Stimulated activated CD4-positive, alpha-beta T cell treated with anti-CD3 and anti-CD28 coated beads, Interleukin-1b, Interleukin-23, amount 100 ng/mL, for 48 hours (primary cell): ENCODE results near the gene C2CD2L.
"Not testable (repeated sequence)": the region's sequence is repeated elsewhere in the genome, so short reads cannot be mapped to it uniquely, and the experiment has no call there.

Experiments
- DNase-seq: peaks from one replicate; pipeline ENCODE4 v3.0.0-alpha.2; 2020

The C2CD2L gene

DNA sequence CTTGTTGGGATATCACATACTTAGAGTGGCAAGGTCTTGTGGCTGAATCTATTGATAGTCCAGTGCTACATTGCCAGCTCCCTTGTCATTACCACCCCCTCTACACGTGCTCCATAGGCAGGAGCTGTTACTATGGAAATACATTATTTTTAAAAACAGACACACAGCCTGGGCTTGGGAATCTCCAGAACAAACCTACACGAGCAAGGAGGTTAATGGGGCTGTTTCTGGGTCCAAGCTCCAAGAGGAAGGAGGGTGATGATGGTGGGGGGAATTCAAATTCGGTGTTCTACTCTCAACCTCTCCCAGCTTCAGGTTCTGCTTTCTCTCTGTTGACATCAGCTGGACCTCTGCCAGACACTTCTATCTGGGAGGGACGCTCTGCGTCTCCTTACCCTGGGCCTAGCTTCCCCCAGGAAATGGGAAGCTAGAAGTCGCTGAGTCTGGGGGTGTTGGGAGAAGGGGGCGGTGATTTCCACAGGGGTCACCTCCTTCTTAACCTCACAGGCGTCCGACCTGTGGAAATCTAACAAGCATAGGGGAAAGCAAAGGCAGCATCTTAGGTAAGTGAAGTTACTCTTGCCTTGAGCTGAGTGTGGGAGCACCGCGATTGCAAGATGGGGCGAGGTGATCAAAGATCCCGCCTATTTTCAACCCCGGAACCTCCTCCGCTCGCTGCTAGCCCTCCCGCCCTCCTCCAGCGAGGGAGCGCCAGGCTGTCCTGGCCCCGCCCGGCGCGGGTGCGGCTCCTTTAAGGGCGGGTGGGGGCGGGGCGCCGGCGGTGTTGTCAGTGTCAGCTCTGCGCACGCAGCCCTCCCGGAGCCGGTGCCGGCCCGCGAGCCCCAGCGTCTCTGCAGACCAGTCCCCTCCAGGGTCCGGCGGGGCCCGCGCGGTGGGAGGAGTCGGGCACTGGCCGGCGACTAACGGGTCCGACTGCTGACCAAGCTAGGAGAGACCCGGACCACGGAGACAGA lies at the start of gene C2CD2L:
Gene C2CD2L, plus strand, starts transcription at position 781 of the 974 bp plus-strand sequence. CDS start 398 bp downstream, outside the sequence.
- peak; percentile 92 for DNase-seq

DNA sequence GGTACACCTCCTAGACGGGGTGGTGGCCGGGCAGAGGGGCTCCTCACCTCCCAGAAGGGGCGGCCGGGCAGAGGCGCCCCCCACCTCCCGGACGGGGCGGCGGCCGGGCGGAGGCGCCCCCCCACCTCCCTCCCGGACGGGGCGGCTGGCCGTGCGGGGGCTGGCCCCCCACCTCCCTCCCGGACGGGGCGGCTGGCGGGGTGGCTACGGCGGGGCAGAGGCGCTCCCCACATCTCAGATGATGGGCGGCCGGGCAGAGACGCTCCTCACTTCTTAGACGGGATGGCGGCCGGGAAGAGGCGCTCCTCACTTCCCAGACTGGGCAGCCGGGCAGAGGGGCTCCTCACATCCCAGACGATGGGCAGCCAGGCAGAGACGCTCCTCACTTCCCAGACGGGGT lies 48.0 kb upstream of the C2CD2L start:
- DNase-seq: not testable (repeated sequence)

DNA sequence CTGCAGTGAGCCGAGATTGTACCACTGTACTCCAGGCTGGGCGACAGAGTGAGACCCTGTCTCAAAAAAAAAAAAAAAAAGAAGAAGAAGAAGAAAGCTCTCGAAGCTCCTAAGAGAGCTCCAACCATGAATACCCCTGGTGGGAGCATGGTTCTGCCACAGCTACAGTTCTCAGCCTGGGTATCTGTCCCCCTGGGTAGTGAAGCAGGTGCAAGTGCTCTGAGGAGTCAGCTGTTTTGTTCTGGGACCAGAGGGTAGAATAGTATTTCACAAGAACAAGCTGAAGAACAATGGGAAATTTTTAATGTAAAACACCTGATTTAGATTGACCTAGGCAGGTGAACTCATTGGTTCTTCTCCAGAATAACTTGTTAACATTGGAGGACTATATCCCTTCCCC lies 45.9 kb upstream of the C2CD2L start:
- DNase-seq: no peak

DNA sequence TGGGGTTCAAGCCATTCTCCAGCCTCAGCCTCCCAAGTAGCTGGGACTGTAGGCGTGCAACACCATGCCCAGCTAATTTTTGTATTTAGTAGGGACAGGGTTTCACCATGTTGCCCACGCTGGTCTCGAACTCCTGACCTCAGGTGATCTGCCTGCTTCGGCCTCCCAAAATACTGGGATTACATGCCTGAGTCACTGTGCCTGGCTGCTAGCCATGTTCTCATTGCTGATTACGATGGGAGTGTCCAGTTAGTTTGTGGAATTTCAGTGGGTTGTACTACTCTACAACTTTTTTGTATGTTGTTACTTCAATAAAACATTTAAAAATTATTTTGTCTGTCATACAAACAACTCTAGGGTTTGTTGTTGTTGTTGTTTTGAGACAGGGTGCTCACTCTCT lies 44.4 kb upstream of the C2CD2L start:
- no peak for DNase-seq

DNA sequence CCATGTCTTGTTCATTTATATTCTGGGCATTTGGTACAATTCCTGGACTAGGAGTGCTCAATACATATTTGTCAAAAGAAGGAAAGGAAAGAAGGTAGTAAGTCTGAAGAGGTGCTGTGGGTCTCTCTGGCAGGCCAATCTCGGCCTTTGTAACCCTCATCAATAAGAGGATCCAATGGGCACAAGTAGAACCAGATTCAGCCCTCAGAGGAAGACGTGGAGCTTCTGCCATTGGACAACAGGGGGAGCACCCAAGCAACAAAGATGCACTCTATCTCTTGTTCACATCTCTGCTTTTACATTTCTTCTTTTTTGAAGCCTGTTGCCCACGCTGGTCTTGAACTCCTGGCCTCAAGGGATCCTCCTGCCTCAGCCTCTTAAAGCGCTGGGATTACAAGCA lies 41.8 kb upstream of the C2CD2L start:
- DNase-seq: peak; percentile 35

GRCh38 chr11:119067371-119068222 lies 39.5 kb upstream of the C2CD2L start, which contains the start of gene VPS11:
Gene VPS11, plus strand, starts transcription at chr11:119067818. Its CDS starts 6 bp downstream, at chr11:119067824.
- peak; percentile 98 for DNase-seq

GRCh38 chr11:119077839-119078238 lies 29.3 kb upstream of the C2CD2L start:
- DNase-seq: no peak

- DNase-seq: no peak
Measured at GRCh38 chr11:119078675-119079420, 28.3 kb upstream of the C2CD2L start.

- no peak for DNase-seq
Measured at GRCh38 chr11:119081682-119082260, 25.4 kb upstream of the C2CD2L start.

- peak; percentile 93 for DNase-seq
Measured at GRCh38 chr11:119084663-119085436, 22.3 kb upstream of the C2CD2L start, which contains the start of gene HMBS. Gene HMBS, plus strand, starts transcription at chr11:119084881. Its CDS starts 153 bp downstream, at chr11:119085034.

GRCh38 chr11:119085437-119085847 lies 21.7 kb upstream of the C2CD2L start:
- DNase-seq: peak; percentile 49

DNA sequence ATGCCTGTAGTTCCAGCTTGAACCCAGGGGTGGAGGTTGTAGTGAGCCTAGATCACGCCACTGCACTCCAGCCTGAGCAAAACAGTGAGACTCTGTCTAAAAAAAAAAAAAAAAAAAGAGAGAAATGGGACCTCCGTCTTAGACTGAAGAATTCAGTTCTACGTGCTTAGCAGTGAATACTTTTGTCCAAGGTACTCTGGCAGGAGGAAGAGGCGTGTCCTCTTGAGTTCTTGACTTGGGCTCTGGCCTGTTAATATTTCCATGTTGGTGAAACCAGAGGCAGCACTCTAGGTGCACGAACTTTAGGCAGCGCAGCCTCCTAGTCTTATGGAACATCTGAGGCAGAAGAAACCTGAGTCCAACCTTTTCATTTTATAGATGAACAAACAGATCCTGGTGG lies 20.0 kb upstream of the C2CD2L start:
- DNase-seq: no peak

- no peak for DNase-seq
Measured at GRCh38 chr11:119087747-119088241, 19.4 kb upstream of the C2CD2L start.

DNA sequence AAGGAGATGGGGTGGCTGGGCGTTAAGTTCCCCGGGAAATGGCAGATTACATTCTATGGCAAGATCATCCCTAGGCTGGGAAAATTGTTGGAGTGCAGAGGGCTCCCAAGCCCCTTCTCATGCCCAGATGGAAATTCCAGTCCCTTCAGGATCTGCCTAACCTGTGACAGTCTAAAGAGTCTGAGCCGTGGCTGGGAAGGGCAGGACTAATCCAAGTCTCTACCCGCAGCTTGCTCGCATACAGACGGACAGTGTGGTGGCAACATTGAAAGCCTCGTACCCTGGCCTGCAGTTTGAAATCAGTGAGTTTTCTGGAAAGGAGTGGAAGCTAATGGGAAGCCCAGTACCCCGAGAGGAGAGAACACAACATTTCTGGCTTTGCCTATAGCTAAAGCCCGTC lies 18.7 kb upstream of the C2CD2L start:
- DNase-seq: no peak

- DNase-seq: no peak
Measured at GRCh38 chr11:119089319-119089718, 17.8 kb upstream of the C2CD2L start.

DNA sequence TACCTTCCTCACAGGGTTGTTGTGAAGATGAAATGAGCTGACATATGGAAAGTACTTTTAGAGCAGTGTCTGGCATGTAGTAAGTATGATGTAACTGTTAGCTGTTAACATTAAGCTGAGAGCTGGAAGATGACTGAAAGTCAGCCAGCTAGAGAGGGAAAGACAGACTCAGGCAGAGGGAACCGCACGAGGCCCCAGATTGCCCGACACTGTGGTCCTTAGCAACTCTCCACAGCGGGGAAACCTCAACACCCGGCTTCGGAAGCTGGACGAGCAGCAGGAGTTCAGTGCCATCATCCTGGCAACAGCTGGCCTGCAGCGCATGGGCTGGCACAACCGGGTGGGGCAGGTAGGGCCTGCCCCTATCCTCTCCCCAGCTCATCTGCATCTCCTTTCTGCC lies 16.0 kb upstream of the C2CD2L start:
- DNase-seq: no peak

GRCh38 chr11:119091966-119092879 lies 14.9 kb upstream of the C2CD2L start:
- no peak for DNase-seq

- no peak for DNase-seq
Measured at GRCh38 chr11:119092880-119093842, 14.0 kb upstream of the C2CD2L start.
